D721Med (cell line): ENCODE results near the gene SLX9.

Experiments
- DNase-seq: peaks from one replicate; pipeline ENCODE4 v3.0.0; 2011; ENCODE audit warnings: low spot score; ENCODE audit not compliant: insufficient read length
- FAIRE-seq: peaks from 2 replicates; lab custom pipeline; 2011; peaks lifted over from hg19 to GRCh38; lab: Jason Lieb, UNC
- CTCF ChIP-seq: IDR thresholded peaks from 2 replicates; pipeline ENCODE4 v1.5.1; 2012; ENCODE audit warnings: mild to moderate bottlenecking, control low read depth; ENCODE audit not compliant: insufficient read depth; ENCODE audit errors: missing control alignments

The SLX9 gene

GRCh38 chr21:44933199-44933917, 6.5 kb upstream of the SLX9 start:
- TF ChIP-seq CTCF = no peak
- no peak for DNase-seq
- no peak for FAIRE-seq

GRCh38 chr21:44933918-44934260, 5.9 kb upstream of the SLX9 start:
- DNase-seq (no peak), FAIRE-seq (no peak)
- no peak for TF ChIP-seq CTCF

- FAIRE-seq = no peak
- TF ChIP-seq CTCF = no peak
Measured at GRCh38 chr21:44934276-44934675, 5.6 kb upstream of the SLX9 start.

GRCh38 chr21:44934797-44935532, 4.9 kb upstream of the SLX9 start:
- FAIRE-seq = no peak
- TF ChIP-seq CTCF = no peak
- DNase-seq = no peak

More at GRCh38 chr21:44934276-44934675, 5.6 kb upstream of the SLX9 start:
- DNase-seq = no peak

- DNase-seq (no peak), FAIRE-seq (no peak)
- TF ChIP-seq CTCF = no peak
Measured at GRCh38 chr21:44935533-44935927, 4.3 kb upstream of the SLX9 start.

GRCh38 chr21:44938772-44939531, 877 bp upstream of the SLX9 start:
- no peak for DNase-seq
- no peak for FAIRE-seq
- no peak for TF ChIP-seq CTCF
